NCI-H2107 treated with DMSO at 0.1 percent for 48 hours (cell line): ENCODE results near the gene CDC42BPG.

Experiments used
- DNase-seq: peaks from one replicate; lab custom pipeline; 2025; ENCODE audit not compliant: unreplicated experiment; lab: John Stamatoyannopoulos, UW

The CDC42BPG gene

DNA sequence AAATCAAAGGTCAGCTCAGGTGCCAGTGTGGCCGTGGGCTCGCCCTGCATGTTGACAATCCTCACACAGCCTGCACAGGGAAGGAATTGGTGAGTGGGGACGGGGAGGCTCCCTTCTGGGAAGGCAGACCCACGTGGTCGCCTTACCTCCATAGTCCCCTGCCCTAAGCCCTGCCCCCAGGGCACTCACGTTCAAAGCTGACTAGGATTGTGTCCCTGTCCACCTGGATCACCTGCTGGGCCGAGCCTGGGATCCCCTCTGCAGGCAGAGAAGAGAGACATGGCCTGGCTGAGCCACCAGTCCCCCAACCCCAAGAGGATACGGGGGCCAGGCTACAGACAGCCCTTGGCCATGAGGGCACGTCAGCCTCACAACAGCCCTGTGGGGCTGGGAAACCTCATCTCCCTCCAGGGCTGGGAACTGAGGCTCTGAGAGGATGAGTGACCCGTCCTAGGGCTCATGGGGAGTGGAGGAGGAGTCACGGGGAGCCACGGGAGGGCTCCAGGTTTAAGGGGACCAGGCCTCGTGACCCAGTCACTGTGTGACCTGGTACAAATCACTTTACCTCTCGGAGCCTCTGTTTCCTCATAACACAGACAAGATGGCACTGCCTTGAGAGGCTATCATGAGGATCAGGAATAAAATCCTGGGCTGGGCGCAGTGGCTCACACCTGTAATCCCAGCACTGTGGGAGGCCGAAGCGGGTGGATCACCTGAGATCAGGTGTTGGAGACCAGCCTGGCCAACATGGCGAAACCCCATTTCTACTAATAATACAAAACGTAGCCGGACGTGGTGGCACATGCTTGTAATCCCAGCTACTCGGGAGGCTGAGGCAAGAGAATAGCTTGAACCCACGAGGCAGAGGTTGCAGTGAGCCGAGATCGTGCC is 54.0 kb downstream of the CDC42BPG start:
- no peak for DNase-seq

DNA sequence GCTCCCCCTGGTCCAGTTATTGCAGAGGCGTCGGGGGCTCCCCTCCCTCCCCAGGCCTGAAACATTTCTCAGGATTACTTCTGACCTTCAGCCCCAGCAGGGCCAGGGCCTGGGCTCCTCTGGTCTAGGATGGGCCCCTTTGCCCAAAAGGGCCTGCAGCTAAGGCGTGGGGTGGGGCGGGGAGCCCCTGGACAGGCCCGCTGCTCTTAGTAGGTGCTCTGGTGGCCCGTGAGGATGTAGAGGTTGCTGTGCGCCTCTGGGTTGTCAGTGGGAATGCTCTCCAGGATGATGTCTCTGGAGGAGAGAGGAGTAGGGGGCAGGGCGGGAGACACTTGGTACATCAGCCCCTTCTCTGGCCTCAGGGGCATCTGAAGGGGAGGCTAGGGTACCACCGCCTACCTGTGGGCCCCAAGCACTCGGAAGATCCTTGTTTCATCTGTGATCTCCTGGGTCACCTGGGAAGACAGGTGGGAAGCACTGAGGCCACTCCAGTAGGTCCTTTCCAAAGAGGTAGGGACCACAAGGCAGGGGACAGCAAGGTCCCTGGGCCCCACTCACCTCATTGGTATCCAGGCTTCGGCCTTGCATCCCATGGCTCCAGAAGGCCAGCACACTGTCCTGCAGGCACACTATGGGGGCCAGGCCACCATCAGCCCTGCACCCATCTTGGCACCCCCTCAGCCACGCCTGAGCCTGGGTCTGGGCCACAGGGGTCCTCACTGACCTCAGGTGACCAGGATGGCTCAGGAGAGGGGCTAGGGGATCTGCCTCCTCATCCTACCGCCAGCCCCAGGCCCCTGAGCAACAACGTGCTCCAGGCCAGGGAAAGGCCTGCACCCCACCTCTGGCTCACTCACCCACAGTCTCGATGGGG is 54.9 kb downstream of the CDC42BPG start:
- no peak for DNase-seq

DNA sequence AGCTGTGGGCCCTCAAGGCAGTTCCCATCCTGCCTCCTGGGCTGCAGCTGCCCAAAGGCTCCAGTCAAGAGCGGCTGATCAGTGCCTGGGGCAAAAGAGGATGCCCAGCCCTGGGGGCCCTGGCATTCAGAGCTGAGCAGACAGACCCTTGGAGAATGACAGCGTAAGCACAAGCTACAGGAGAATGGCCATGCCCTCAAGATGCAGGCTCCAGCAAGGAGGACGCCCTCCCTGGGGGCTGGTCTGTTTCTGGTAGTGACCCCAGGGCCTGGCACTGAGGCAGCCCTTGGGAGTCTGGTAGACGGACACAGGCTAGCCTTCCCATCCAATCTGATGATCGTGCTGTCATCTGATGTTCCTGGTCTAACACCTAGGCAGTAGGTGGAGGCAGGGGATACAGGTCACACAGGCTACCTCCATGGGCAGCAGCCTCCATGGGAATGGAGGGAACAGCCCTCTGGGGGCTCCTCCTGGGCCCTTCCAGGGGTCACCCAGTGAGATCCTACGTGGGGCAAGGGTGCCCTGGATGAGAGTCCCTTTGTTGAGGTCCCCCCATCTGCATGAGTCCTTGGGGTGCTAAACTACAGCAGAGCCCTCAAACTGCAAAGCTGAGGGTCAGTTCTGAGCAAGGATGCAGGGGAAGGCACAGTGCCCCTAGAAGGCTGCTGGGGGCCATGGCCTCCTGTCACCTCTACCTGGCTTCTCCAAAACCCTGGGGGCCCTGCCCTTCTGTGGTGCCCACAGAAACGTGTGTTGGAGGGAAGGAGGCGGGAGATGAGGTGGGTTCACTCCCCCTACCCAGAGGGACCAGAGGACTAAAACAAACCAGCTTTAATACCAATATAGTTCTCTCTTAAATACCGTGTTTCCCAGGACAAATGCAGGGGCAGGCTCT is 55.9 kb downstream of the CDC42BPG start:
- DNase-seq: no peak

DNA sequence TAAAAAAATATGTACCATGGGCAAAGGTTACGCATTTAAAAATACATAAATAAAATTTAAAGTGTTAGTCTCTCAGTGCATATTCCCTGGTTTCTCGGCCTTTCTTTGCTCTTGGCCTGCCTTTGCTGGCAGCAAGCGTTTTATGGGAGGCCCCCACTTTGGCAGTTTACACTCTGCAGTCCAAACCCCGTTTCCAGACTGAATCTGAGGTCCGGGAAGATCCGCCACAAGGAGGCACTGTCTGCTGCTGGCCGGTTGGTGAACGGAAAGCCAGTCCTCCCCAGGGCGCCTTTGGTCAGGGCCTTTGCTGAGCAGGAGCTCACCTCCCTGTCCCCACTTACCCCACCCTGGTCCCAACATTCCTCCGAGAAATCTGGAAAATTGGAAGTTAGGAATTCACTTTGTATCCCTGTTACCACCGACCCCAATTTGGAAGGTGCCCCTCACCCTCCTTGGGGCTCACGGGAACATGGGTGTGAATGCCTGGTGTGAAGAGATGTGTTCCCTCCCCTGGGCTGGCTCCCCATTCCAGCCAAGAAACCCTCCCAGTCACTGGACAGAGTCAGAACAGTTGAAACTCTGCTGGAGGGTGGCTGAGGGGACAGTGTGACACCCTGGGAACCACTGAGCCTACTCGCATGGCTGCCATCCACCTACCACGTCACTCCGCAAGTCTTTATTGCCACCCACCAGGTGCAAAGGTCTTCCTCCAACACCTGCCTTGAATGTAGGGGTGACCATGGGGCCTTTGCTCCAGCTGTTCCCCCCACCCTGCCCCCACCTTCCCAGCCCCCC is 56.7 kb downstream of the CDC42BPG start:
- DNase-seq: peak; percentile 12

DNA sequence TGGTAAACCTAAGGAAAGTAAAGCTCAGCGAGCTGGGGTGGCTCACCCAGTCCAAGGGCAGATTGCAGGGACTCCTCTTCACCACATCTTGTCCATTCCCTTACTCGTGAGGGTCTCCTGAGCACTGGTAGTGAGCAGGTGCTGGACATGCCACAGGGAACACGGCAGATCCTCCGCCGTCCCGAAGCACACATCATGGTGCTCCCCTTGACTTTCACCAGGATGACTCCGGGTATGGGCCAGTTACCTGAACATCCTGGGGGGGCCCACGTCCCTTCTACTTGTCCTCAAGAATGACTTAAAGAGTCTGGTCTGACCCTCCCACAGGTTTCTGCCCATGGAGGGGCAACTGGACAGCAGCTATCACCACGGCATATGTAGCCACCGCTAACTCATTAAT is 58.1 kb downstream of the CDC42BPG start:
- no peak for DNase-seq

DNA sequence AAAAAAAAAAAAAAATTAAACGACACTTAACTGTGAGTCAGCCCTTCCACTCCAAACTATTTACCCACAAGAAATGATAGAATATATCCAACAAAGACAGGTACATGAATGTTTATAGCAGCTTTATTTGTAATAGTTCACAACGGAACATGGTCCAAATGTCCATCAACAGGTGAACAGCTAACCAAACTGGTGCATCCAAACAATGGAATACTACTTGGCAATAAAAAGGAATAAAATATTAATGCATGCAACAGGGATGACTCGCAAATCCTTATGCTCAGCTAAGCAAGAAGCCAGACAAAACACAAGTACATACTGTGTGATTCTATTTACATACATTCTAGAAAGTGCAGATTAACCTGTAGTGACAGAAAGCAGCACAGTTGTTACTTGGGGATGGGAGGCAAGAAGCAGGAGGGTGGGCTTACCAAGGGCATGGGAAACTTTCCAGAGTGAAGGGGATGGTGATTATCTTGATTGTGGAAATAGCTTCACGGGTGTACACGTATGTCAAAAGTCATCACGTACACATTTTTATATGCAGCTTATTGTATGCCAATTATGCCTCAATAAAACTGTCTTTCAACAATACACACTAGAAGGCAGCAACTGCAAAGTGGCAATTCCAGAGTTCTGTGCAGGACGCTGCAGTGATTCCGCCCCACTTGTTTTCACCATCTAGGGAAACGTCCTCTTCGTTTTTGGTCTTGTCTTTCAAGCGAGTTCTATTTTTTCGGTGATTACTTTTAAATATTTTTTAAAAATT is 59.5 kb downstream of the CDC42BPG start:
- no peak for DNase-seq

DNA sequence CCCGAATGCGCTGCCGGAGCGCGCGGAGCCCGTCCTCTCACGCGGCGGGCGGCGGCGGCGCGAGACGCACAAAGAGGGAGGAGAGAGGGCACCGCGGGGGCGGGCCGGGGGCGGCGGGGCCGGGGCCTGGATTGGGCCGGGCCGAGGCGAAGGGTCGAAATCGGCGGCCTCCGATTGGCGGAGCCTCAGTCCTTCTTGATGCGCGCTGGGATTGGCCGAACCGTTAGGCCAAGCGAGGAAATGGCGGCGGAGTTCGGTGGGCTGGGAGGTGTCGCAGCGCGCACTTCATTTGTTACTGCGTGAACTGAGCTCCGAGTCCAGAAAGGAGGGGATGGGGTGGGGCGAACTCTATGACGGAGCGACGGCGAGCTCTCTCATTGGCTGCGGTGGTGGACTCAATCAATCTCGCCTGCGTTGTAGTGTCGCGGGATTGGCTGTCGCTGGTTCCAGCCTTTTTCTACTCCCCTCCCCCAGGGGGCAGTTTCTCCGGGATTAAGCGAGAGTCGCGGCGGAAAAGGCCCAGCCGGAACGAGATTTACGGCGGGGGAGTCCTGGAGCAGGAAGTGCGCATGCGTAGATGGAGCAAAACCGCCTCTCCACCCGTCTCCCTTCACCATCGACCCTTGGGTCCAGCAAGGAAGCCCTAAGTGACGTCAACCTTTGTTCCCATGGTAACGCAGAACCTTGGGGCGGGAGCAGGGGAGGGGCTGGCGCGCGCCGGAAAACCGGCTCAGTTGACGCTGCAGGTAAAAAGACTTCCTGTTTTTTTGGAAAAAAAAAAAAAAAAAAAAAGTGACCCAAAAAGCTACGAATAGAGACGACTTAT is 65.8 kb downstream of the CDC42BPG start, which contains the start of gene SF1:
SF1 (minus strand) TSS at position 70 of the 826 bp plus-strand sequence. CDS start 150 bp downstream, outside the sequence.
- peak; percentile 98 for DNase-seq

DNA sequence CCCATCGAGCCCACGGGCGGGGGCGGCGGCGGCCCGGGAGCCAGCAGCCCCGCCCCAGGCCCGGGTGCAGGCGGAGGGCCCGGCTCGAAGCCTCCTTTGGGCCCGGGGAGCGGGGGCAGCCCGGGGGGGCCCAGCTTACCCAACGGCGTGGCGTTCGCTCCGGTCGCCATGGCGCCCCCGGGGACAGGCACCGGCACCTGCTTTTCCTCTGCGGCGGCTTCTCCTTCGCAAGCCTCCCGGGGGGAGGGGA is 66.3 kb downstream of the CDC42BPG start:
- no peak for DNase-seq

DNA sequence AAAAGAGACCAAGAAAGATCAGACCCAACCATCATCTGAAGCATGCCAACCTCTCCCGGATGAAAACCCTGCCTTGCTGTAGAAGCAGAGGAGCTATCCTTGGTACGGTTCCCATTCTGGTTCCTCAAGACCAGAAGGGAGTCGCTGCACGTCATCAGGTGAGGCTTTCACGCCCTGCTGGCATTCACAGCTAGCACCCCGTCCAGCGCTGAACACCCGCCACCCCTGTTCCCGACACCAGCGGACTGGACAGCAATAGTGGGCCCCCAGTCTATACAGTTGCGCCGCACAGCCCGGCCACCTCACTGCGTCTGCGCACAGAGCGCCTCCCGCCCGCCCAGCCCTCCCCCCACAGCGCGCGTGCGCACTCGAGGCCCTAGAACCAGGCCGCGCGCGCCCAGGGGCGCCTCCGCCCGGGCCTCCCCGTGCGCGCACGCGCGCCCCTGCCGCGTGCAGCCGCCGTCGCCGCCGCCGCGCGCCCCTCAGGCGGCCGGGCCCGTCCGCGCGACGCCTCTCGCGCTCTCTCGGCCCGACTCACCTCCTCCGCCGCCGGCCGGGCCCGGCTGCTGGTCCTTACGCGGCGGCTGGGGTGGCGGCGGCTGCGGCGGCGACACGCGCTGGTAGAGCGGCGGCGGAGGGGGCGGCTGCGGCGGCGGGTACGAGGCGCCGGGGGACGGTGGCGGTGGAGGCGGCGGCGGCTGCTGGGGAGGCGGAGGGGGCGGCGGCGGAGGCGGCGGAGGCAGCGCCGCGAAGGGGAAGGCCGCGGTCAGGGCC is 66.8 kb downstream of the CDC42BPG start:
- no peak for DNase-seq

DNA sequence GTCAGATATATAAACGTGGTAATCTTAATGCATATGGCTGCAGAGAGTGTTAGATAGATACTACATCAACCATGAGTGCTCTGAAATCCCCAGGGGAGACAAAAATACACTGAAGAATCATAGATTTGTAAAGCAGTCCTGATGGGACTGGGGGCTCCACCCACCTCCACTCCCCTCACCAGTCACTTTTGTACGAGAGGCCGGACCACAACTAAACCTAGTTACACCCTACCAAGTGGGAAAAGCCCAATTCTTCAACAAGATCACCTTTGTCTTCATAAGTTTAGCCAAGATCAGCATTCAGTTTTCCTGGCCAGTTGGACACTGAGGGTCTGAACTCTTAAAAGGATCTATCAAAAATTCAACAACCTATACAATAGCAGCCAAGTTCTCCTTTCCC is 67.6 kb downstream of the CDC42BPG start:
- DNase-seq: no peak

DNA sequence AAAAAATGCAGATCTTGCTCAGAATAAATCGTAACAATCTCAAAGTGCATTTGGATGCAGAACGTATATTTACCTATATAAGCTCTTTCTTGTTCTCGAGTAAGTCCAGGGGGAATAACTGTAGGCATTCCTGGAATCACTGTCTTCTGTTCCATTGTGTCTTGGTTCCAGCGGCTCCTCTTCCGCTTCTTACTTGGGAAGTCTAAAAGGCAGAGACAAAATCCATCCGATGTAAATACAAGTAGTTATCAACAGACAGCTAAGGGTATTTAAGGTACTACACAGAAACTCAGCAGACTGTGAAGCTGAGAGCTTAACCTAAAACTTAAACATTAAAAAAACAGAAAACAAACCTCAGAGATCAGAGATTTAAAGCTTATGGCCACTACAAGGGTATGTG is 68.0 kb downstream of the CDC42BPG start:
- no peak for DNase-seq

DNA sequence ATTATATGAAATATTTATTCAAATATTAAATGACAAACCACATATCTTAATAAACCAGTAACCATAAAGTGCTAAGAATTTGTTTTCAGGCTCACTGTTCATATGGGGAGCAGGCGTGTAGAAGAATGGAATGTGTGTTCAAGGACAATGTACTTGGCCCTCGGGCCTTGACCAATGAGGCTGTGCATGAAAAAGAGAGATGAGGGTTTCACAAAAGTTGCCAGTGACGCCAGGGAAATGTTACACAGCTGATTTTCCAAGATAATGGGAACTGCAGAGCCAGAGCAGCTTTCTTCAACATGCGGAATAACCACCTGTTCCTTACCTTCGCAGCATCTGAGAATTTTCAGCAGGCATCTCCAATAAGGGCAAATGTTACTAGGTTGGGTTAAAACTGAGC is 70.3 kb downstream of the CDC42BPG start:
- DNase-seq: no peak
